ENCODE data around the gene PDAP1.
"Not testable (repeated sequence)": the region's sequence is repeated elsewhere in the genome, so short reads cannot be mapped to it uniquely, and the experiment has no call there.

Gene PDAP1

DNA sequence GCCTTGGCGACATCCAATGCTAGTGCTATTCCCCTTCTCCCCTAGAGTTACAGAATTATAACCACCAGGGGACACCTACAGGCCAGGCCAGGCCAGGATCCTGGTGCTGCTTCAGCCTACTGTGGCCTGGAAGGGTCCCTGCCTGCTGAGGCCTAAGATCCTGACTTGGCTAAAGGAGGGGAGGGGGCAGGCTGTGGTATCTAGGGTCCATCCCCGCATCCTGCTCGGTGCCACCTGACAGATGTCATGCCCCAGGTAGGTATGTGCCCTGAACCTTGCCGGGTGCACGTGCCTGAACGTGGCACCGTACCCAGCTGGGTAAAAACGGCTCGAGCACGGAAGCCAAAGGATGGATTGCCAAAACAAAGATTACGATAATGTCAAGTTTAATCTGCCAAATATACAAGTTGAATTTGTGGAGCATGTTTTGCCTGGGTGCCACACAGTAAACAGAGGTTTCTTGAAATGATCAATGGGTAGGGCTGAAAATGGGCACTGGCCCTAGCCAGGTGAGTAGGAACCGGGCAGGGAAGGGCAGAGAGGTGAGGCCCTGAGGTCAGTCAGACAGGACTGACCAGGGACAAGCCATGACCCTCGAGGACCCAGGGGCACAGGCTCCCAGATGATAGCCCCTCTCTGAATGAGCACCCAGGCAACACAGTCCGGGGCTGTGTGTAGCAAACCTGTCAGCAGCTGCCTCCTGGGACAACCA, 12.6 kb downstream of the PDAP1 start:
- DNase-seq, result no peak

GRCh38 chr7:99394188-99394502, 14.3 kb downstream of the PDAP1 start:
- DNase-seq, result no peak

GRCh38 chr7:99393355-99394187, 14.8 kb downstream of the PDAP1 start:
- peak; percentile 90 for DNase-seq

DNA sequence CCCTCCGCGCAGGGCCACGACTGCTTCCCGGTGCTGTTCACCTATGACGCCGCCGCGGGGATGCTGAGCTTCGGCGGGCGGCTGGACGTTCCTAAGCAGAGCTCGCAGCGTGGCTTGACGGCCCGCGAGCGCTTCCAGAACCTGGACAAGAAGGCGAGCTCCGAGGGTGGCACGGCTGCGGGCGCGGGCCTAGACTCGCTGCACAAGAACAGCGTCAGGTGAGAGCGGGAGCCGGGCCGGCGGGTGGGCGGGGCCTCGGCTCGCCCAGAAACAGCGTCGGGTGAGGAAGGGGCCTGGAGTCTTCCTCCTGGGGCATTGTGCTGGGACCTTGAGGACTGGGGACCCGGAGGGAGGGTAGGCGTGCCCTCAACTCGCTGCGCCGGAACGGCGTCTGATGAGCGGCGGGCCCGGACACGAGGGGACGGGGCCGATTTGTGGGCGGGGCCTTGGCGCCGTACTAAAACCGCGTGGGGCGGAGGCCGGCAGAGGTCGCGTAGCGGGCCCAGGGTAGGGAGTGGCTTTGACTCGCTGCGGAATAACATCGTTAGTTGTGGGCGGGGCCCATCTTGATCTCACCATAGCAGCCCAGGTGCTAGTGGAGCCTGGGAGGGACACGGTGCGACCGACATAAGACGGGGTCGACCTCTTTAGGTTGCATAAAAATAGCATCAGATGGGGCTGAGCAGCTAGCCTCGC, 15.6 kb downstream of the PDAP1 start:
- DNase-seq, result peak; percentile 90

- DNase-seq, result no peak
Observed at GRCh38 chr7:99392046-99392445, 16.4 kb downstream of the PDAP1 start.

GRCh38 chr7:99390941-99391602, 17.3 kb downstream of the PDAP1 start:
- DNase-seq, result no peak

DNA sequence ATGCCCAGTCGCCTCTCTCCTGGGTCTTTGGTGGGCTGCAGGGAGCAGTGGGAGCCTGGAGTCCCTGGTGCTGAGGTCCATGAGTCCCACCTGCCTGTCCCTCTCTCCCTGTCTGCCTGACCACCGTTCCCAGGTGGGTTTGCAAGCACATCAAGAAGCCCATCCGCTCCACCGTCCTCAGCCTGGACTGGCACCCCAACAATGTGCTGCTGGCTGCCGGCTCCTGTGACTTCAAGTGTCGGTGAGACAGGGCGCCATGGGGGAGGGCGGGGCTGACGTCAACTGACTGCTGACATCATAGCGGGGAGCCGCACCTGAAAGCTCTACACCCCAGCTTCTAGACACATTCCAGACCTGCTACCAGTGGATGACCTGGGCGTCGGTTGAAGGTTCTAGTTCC, 18.6 kb downstream of the PDAP1 start:
- no peak for DNase-seq

DNA sequence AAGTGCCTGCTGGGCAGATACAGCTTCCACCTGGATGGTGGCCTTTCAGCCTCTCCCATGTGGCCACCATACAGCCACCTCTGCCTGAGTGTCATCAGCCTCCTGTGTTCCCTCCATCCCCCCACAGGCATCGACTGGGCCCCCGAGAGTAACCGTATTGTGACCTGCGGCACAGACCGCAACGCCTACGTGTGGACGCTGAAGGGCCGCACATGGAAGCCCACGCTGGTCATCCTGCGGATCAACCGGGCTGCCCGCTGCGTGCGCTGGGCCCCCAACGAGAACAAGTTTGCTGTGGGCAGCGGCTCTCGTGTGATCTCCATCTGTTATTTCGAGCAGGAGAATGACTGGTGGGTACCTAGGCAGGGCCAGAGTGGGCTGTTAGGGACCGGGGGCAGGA, 20.5 kb downstream of the PDAP1 start:
- no peak for DNase-seq

DNA sequence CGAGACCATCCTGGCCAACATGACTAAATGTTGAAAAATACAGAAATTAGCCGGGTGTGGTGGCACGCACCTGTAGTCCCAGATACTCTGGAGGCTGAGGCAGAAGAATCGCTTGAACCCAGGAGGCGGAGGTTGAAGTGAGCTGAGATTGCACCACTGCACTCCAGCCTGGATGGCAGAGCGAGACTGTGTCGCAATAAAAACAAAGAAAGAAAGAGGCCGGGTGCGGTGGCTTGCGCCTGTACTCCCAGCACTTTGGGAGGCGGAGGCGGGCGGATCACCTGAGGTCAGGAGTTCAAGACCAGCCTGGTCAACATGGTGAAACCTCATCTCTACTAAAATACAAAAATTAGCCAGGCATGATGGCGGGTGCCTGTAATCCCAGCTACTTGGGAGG, 21.2 kb downstream of the PDAP1 start:
- not testable (repeated sequence) for DNase-seq

DNA sequence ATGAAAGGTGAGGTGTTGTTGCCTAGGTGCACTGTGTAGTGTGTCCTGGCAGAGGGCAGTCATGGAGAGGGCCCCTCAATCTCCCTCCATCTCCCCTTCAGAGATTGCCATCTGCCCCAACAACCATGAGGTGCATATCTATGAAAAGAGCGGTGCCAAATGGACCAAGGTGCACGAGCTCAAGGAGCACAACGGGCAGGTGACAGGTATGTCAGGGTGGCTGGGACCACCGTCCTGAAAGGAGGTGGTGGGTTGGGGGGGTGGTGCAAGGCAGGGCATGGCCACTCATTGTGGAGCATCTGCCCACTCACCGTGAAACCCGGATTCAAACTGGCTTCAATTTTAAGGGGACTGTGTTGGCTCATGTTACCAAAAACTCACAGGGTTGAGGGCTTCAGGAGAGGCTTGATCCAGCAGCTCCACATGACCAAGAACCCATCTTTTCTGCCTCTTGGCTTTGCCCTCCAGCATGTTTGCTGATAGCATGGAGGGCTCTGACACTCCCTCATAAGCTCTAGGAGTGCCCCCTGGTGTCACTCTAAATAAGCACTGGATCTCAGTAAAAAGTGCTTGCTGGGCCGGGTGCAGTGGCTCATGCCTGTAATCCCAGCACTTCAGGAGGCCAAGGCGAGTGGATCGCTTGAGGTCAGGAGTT, 21.7 kb downstream of the PDAP1 start:
- no peak for DNase-seq

DNA sequence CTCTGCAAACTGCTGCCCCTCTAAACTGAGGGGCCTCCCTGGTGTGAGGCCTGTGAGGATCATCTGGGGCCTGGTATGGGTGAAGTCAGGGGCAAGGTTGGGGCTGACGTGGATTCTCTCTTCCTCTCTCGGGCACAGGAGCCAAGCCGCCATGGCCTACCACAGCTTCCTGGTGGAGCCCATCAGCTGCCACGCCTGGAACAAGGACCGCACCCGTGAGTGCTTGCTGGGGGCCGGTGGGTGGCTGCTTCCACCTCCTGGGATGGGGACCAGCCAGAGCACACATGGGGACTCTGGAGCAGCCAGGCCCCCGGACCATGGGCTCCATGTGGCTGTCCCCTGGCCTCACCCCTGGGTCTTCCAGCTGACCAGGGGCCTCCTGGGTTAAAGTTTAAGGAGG, 22.8 kb downstream of the PDAP1 start:
- no peak for DNase-seq

GRCh38 chr7:99384523-99384922, 23.9 kb downstream of the PDAP1 start:
- DNase-seq, result no peak

DNA sequence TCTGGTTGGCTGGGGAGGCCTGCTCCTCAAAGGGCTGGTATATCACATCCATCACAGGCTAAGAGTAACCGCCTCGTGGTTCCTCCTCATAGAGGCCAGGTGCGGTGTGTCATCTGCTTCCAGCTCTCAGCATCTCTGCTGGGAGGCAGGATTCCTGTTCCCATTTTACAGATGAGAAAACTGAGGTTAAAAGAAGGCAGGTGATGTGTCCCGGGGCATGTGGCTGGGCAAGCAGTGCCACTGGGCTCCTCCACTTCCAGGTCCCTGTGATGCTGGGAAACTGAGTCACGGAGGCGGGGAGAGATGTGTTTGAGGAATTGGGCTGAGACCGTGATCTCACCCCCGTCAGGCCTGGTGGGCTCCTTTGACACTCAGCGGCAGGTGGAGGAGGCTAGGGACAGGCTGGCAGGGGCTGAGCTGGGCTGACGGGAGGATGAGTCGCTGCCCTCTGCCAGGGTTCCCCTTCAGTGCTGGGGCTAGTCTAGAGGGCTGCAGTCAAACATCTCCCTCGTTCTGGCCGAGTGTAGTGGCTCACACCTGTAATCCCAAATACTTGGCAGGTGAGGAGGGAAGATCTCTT, 24.5 kb downstream of the PDAP1 start:
- no peak for DNase-seq

DNA sequence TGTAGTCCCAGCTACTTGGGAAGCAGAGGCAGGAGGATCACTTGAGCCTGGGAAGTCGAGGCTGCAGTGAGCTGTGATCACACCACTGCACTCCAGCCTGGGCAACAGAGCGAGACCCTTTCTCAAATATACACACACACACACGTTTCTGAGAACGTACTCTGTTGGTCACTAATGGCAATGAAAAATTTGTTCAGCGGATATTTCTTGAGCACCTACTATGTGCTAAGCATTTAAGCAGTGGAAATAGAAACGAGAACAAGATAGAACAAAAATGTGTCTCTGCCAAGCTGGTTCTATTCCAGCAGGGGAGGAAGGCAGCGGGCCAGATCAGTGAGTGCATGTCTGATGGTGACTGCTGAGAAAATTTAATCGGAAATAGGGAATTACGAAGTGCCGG, 25.2 kb downstream of the PDAP1 start:
- no peak for DNase-seq

DNA sequence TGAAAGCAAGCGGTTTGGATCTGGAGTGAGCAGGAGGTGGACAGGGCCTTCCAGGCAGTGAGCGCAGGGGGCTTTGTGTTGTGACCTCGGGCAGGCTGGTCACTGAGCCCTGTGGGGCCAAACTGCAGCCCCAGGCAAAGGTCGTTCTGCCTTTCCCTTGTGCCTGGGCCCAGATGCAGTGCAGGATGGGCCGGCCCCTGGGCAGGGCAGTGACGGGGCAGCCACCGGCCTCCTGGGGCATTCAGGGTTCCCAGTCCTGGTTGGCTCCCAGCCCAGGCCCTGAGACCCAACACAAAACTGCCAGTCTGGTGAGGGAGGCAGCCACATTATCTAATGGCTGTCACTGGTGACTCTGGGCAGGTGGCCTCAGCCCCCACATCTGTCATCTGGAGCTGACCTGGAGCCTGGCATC, 26.7 kb downstream of the PDAP1 start:
- DNase-seq, result no peak

DNA sequence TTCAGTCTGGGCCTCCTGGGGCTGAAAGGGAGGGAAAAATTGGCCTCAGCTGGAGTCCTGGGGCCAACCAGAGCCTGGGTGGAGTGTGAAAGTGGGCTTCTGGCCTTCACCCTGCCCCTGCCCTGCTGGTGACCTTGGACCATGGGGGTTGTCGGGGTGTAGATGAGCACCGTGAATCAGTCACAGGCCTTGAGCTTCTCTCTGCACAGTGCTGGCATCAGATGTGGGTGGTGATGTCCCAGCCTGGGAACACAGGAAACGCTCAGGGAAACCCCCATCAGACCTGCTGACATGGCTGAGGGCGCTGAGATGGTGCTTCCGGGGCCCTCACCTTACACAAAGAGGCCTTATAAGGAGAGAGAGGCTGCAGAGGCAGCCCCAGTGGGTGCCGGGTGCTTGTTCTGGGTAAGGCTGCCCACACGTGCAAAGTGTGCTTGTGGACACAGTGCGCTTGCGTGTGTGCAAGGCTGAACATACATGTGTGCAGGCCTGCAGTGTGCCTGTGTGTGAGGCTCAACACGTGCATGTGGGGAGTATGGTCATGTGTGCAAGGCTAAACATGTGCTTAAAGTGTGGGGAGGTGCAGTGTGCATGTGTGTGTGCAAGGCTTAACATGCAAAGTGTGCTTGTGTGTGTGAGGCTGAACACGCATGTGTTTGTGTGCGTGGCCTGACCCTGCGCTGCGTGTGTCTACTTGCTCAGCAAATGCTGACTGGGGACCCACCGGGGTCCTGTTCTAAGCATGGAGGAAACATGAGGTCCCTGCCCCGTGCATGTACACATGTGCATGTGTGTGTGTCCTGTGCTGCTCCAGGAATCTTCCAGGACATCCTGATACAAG, 27.4 kb downstream of the PDAP1 start:
- no peak for DNase-seq

GRCh38 chr7:99380032-99380822, 28.2 kb downstream of the PDAP1 start:
- DNase-seq, result no peak

DNA sequence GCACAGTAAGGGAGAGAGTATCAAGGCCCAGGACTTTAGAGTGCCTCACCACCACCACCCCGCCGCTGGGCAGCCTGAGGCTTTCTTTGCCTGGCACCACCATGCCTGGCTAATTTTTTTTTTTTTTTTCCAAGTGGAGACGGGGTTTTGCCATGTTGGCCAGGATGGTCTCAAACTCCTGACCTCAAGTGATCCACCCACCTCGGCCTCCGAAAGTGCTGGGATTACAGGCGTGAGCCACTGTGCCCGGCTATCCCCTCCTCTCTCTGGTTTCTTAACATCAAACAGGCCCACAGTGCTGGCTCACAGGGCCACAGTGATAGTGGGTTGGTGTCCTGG, 28.7 kb downstream of the PDAP1 start:
- not testable (repeated sequence) for DNase-seq

DNA sequence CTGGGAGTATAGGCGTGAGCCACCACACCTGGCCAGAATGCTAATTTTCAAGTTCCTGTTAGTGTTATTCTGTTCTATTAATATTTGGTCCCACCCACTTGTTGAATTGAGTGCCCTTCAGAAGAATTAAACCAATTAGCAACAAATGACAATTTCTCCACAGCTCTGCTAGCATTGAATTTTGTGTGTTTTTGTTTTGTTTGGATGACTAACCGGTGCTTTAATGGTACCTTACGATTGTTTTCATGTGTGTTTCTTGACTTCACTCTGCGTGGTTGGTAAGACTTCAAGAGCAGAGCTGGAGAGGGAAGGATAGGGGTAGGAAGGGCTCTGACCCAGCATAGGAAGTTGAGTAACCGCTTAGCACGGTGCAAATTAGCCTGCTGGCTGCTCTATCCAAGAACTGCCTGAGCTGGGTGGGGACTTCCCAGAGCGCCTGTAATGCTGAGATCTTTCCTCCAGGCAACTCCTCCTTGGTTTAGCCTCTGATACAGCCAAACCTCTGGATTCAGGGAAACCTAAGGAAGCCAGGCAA, 29.3 kb downstream of the PDAP1 start:
- peak; percentile 76 for DNase-seq

DNA sequence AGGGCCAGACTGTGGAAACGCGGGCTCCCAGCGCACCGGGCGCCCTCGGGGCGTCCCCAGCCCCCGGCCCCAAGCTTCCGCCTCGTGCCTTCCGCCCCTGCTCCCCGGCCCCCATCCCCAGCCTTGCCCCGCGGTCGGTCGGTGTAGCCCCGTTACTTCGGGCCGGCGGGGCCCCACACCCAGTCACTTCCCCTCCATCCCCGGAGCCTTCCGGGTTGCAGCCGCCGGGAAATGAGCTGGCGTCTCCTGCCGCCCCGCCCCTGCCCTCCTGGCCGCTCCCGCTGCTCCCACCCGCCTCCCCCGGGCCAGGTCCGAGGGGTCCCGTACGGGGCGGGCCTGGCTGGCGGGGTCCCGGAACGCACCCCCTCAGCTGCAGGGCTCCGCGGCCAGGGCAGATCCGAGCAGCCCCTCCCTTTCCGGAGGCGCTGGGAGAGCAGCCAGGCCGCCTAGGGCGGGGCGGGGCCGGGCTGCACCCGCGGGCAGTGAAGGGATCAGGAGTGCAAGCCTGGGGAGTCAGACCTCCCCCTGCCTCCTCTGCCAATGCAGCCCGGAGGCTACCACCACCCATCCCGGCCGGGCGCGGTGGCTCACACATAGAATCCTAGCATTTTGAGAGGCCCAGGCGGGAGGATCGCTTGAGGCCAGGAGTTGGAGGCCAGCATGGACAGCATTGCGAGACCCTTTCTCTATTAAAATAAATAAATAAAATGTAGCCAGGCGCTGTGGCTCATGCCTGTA, 33.2 kb downstream of the PDAP1 start:
- DNase-seq, result peak; percentile 84
